Effector CD4-positive, alpha-beta T cell (primary cell): ENCODE results near the gene GATC.

Experiments
- DNase-seq: peaks from one replicate; pipeline ENCODE4 v3.0.0-alpha.2; 2020

The GATC gene

GRCh38 chr12:120498870-120499515 lies 52.7 kb downstream of the GATC start:
- no peak for DNase-seq

- DNase-seq, result no peak
Observed at GRCh38 chr12:120500581-120500980, 54.3 kb downstream of the GATC start.

GRCh38 chr12:120504587-120504986 lies 58.3 kb downstream of the GATC start:
- DNase-seq, result no peak

GRCh38 chr12:120508537-120508936 lies 62.3 kb downstream of the GATC start:
- DNase-seq, result no peak
